NCI-H82 (cell line): ENCODE results near the gene VMP1.
"Not testable (repeated sequence)": the region's sequence is repeated elsewhere in the genome, so short reads cannot be mapped to it uniquely, and the experiment has no call there.

Experiments used
- DNase-seq: peaks from one replicate; lab custom pipeline; 2025; lab: John Stamatoyannopoulos, UW

VMP1 gene

GRCh38 chr17:59812139-59812538, 104.7 kb downstream of the VMP1 start:
- no peak for DNase-seq

- no peak for DNase-seq
Measured at GRCh38 chr17:59814276-59814675, 106.8 kb downstream of the VMP1 start.

GRCh38 chr17:59814685-59815084, 107.2 kb downstream of the VMP1 start:
- no peak for DNase-seq

GRCh38 chr17:59815965-59816364, 108.5 kb downstream of the VMP1 start:
- no peak for DNase-seq

- no peak for DNase-seq
Measured at GRCh38 chr17:59825533-59826322, 118.3 kb downstream of the VMP1 start.

- no peak for DNase-seq
Measured at GRCh38 chr17:59826706-59827453, 119.4 kb downstream of the VMP1 start.

GRCh38 chr17:59827721-59828477, 120.4 kb downstream of the VMP1 start:
- no peak for DNase-seq

- no peak for DNase-seq
Measured at GRCh38 chr17:59828478-59828760, 121.0 kb downstream of the VMP1 start.

GRCh38 chr17:59828819-59829216, 121.4 kb downstream of the VMP1 start:
- not testable (repeated sequence) for DNase-seq

GRCh38 chr17:59829217-59830006, 122.0 kb downstream of the VMP1 start:
- peak; percentile 37 for DNase-seq

GRCh38 chr17:59830007-59830630, 122.7 kb downstream of the VMP1 start:
- DNase-seq = no peak

GRCh38 chr17:59830846-59831486, 123.5 kb downstream of the VMP1 start:
- no peak for DNase-seq

GRCh38 chr17:59832883-59833379, 125.5 kb downstream of the VMP1 start:
- no peak for DNase-seq

GRCh38 chr17:59837308-59838051, 130.0 kb downstream of the VMP1 start:
- no peak for DNase-seq

- DNase-seq = no peak
Measured at GRCh38 chr17:59838052-59838916, 130.8 kb downstream of the VMP1 start.

- no peak for DNase-seq
Measured at GRCh38 chr17:59839651-59840328, 132.3 kb downstream of the VMP1 start.

- no peak for DNase-seq
Measured at GRCh38 chr17:59840329-59841090, 133.1 kb downstream of the VMP1 start.
